Measurements from ENCODE around the gene NFU1. TPM values are rescaled to one million over a fixed set of nuclear protein-coding genes. Genes with fewer than 3 reads are reported as not detected.

NFU1 gene
- total and polyA plus RNA-seq, 9 of the 15 experiments (the other 6 are each of a cell fraction or from before 2014, with no cell fraction given), result 33.3 to 61.8 (median 53.7) TPM

- H3K9me3 ChIP-seq (replicated peaks; ENCODE audit: control insufficient read depth, insufficient read depth, low read depth, low read length), result no peaks in the 10 kb centered on the region
- no peaks in the 10 kb centered on the region for H3K9me1 ChIP-seq (ENCODE audit: control insufficient read depth, insufficient read depth, low read length)
- H4K20me1 ChIP-seq (replicated peaks; ENCODE audit: control insufficient read depth, insufficient read depth, low read length), result no peaks in the 10 kb centered on the region
- H3K4me1 ChIP-seq (replicated peaks in 1 of 2; ENCODE audit: control insufficient read depth in 2 of 2, insufficient read depth in 2 of 2, low read length in 2 of 2), result no peaks in the 10 kb centered on the region
- no peaks in the 10 kb centered on the region for H3K79me2 ChIP-seq (ENCODE audit: control insufficient read depth, insufficient read depth, low read length)
- H3K4me2 ChIP-seq (ENCODE audit: insufficient read depth, low read length), result no peak overlapping the region
- 54% methylated on average over 5 of the region's 5 CpGs for WGBS (ENCODE audit: insufficient coverage, low coverage, missing lambda C conversion rate)
- in situ Hi-C loops (cut with MboI), result no loop called here
- no peaks in the 10 kb centered on the region for H3K27me3 ChIP-seq (ENCODE audit: control insufficient read depth in 2 of 2, insufficient read depth in 2 of 2, low read length in 2 of 2)
- DNase-seq (ENCODE audit: extremely low read depth in 1 of 4, low spot score in 3 of 4) (no peak), ATAC-seq (no peak), FAIRE-seq (no peak)
- intact Hi-C loops (cut with micrococcal nuclease), result no loop called here
- ChIA-PET POLR2A (no interaction called here), CTCF (ENCODE audit: low intra/inter-chr PET ratio) (no interaction called here)
- H3K36me3 ChIP-seq (ENCODE audit: control insufficient read depth, insufficient read depth, low read length), result no peaks in the 10 kb centered on the region
- no peak overlapping the region for H3K4me3 ChIP-seq
- no peak overlapping the region for H2AFZ ChIP-seq (ENCODE audit: low read depth, low read length)
- BruUV-seq (replicated peaks), result no TSS peak
- no peak overlapping the region for H3K9ac ChIP-seq (ENCODE audit: insufficient read depth in 1 of 2, low read depth in 2 of 2, low read length in 2 of 2)
- no peak overlapping the region for H3K27ac ChIP-seq (ENCODE audit: extremely low read depth, low read depth, low read length)
- TF ChIP-seq NCOA1 (IDR thresholded peaks at IDR 0.05; ENCODE audit: low read depth) (no peak), HOXB6 (CRISPR knock-in tag; IDR thresholded peaks at IDR 0.05; ENCODE audit: borderline replicate concordance) (no peak), ZNF121 (CRISPR knock-in tag; conservative IDR thresholded peaks at IDR 0.05) (no peak), L3MBTL2 (IDR thresholded peaks at IDR 0.05) (no peak), ZNF518B (CRISPR knock-in tag; IDR thresholded peaks at IDR 0.05) (no peak), PBX2 (CRISPR knock-in tag; IDR thresholded peaks at IDR 0.05; ENCODE audit: low read depth) (no peak), PBX2 (tag; conservative IDR thresholded peaks at IDR 0.05; ENCODE audit: low read depth) (no peak), HDAC6 (IDR thresholded peaks at IDR 0.05; ENCODE audit: low read depth, low read length) (no peak), POLR2AphosphoS5 (IDR thresholded peaks at IDR 0.05; ENCODE audit: control insufficient read depth, insufficient read depth, low read depth, low read length) (no peak), MCM7 (IDR thresholded peaks at IDR 0.05) (no peak), XRCC5 (IDR thresholded peaks at IDR 0.05; ENCODE audit: low read depth, low read length) (no peak), HMGN3 (IDR thresholded peaks at IDR 0.05; ENCODE audit: borderline replicate concordance, extremely low read depth, insufficient read length, low read depth, low read length) (no peak), SMC3 (conservative IDR thresholded peaks at IDR 0.05; ENCODE audit: insufficient read depth, low read depth, low read length) (no peak), E2F5 (CRISPR knock-in tag; IDR thresholded peaks at IDR 0.05) (no peak), PHF21A (IDR thresholded peaks at IDR 0.05; ENCODE audit: borderline replicate concordance, low read depth) (no peak), KLF10 (CRISPR knock-in tag; IDR thresholded peaks at IDR 0.05) (no peak), MBD2 (IDR thresholded peaks at IDR 0.05; ENCODE audit: borderline replicate concordance, low read depth) (no peak), ZFP36 (IDR thresholded peaks at IDR 0.05; ENCODE audit: low read depth, low read length, partially characterized antibody) (no peak), FOXJ3 (CRISPR knock-in tag; IDR thresholded peaks at IDR 0.05) (no peak)
Observed at GRCh38 chr2:69449906-69450305, 12.7 kb upstream of the NFU1 start.

Measured in K562 (cell line).